ENCODE measurements around the gene TNFRSF12A.

DNA sequence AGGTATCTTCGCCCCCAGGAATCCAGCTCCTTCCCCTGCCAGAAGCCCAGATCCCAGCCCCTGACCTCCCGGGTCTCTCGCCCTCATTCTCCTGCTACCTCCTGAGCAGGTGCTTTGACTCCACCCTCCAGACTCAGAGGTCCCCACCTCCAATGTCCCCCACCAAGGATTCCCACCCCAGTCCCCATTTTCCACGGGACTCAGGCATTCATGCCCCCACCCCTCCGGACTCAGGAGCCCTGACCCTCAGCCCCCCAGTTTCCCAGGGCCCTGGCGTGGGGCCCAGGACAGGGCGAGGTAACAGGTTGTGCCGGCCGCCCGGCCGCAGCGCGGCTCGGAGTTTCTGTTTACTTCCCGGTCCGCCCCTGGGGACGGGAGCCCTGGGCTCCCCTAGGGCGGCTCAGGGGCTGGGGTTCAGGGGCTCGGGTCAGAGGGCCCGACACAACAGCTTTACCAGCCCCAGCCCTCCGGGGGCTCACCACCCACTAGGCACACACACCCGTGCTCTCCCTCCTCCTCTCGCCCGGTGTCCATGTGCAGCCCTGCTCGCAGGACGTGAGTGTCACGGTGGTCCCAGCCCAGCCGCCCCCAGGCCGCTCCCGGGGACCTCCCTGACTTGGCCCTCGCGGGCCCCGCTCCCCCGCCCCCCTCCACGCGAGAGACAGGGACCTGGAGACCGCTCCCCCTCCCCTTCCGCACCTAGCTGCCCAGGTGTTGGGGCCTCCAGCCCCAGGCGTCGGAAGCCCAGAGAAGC lies 16.0 kb downstream of the TNFRSF12A start:
- TF ChIP-seq EZH2 (IDR thresholded peaks at IDR 0.05) (peak; percentile 30), POLR2AphosphoS5 (IDR thresholded peaks at IDR 0.05; ENCODE audit: borderline replicate concordance, low read depth, low read length) (no peak)

Measured in SK-N-MC (cell line).